Pons (tissue), 1 donor: ENCODE results near the gene BANP.

Source experiments
- DNase-seq: peaks from one replicate; pipeline ENCODE4 v3.0.0-alpha.2; 2016; ENCODE audit warnings: low spot score

Gene BANP

DNA sequence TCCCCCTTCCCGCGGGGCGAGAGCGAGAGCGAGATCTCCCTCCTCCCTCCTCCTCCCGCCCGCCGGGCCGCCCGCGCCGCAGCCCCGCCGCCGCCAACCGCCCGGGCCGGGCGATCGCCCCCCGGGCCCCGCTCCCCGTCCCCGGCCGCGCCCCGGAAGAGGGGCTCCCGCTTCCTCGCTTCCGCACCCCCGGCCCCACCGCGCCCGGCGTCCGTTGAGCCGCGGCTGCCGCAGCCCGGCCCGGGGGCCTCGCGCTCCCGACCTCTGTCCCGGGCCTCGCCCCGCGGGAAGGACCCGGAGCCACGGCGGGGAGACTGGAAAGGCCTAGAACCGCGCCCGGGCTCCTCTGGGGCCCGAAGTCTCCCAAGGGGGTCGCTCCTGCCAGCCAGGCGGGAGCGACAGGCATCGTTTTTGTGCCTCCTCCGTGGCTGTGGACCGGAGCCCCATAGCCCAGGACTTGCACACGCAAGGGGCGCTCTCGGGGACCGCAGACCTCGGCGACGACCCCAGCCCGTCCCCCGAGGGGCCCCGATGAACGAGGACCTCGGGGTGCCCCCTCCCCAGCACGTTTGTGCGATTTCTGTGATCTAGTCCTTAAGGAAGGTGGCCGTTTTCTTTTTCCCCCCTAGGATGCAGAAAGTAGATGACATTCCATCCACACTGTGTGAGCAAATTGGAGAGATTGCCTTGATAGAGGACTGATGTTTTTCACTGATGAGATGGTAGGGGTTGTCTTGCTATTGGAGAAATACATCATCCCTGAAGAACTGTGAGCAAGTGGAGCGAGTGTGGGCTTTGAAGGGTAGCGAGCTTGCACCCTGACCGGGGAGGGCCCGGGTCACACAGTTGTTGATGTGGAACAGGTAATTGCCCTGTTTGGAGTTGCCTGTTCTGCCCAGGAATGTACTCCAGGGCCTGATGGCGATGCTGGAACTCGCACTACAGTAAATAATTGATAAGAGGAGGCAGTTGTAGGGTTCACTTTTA is 611 bp downstream of the BANP start:
- no peak for DNase-seq

DNA sequence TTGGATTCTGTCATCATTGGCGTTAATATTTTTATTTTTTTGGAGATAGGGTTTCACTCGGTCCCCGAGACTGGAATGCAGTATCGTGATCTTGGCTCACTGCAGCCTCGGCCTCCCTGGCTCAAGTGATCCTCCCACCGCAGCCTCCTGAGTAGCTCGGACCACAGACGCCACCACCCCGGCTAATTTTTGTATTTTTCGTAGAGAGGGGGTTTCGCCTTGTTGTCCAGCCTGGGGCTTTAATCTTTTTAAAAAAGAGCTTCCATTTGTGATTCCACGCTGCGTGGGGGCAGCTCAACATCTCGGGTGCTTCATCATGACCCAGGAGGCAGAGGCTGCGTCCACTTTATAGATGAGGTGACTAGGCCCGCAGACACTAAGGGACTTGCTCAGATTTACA is 1.5 kb downstream of the BANP start:
- DNase-seq = no peak

DNA sequence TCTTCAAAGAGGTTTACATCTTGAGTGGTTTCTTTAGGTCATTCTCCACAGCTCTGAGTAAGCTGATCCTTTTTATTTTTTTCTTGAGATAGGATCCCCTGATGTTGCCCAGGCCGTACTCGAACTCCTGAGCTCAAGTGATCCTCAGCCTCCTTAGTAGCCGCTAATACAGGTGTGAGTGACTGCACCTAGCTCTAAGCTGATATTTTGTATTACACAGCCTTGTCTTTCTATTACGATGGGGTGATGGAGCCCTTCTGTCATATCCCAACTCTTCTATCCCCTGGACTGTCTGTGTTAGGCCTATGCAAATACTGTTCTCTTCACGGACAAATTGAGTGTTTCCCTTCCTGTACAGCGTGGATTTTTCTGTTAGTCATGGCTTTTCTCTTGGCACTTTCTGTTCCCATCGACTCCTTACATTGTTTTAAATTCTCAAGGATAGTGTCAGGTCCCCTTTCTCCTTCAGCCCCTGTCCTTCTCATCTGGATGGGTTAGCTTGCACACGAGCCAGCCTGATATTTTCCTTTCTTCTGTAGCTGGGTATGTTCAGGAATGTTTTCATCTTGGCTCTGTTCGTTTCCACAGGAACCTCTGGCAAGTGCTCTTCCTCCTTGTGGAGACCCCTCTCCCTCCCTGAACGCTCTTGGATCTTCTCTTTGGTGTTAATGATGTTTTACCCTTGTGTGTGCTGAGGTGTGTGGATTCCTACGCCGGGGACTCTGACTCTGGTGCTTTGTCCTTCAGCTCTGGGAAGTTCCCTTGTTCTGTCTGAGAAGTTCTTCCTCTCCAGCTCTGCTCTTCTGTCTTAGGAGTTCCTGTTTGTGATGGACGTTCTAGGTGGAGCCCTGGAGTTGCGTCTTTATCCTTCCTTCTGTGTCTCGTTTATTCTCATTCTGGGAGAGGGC is 2.3 kb downstream of the BANP start:
- no peak for DNase-seq

DNA sequence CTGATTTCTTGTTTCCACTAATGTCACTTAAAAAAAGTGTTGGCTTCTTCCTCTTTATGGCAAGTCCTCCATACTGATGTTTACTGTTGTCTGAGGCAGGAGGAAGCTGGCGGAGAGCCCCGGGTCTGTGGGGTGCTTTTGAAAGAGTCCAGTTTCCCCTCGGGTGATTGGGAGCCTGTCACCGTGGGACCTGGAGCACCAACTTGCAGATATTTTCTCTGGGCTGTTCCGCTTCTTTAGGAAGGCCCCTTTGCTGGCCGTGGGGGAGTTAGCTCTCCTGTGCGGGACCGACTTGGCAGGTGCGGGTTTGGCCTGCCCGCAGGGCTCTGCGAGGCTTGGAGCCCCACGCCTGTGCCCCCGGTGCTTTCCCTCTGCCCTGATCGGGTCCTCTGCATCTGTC is 3.1 kb downstream of the BANP start:
- DNase-seq = no peak

DNA sequence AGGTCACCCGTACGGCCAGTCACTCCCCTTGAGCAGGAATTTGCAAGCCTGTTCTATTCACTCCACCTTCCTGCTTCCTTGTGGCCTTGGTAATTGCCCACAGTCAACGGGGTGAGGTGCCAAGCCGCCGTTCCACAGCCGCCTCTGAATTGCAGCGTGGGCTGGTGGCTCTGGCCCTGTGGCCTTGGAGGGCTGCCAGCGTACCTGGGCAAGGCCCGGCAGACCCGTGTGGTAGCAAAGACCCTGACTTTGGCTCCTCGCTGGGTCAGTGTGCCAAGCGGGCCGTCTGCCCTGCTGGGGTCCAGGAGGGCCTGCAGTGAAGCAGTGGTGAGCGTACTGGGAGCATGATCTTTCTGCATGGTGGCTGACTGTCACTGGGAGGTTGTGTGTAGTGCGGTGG is 3.6 kb downstream of the BANP start:
- no peak for DNase-seq

DNA sequence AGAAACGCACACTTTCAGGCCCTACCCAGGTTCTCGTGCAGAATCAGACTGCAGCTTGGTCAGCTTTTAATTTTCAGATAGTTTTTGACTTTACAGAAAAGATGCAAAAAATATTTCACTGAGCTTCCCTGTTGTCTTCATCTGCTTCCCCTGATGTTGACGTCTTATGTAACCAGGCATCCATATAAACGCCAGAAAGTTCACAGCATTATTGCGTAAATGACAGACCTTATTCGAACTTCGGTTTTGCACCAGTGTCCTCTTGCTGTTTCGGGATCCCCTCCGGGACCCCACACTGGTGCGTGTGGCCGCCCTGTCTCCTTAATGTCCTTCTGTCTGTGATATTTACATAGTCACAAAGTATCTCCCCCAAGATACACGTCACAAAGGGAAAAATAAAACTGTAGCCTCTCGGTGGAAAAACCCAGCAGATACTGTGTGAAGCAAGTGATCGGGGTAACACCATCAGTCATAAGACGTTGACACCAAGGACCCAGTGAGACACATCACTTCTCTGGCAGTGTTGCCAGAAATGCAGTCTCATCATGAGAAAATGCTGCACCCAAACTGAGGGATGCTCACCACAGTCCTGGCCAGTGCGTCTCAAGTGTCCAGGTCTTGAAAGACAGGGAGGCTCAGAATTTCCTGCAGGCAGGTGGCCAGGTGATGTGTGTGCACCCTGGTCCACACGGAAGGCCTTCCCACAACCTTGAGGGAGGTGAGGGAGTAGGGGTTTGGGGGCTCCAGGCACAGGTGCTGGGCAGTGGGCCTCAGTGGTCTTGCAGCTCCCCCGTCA is 4.3 kb downstream of the BANP start:
- DNase-seq = no peak

DNA sequence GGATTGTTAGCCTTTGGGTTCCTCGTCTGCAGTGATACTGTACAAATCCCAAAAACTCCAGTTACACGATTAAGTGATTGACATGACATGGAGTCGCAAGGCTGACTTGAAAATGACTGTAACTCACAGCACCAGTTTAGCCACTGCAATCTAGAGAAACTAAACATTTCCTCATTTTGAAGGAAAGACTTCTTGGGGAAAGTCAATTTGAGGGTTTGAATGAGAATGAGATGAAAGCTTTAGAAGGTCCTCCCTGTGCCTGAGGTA is 4.8 kb downstream of the BANP start:
- no peak for DNase-seq

DNA sequence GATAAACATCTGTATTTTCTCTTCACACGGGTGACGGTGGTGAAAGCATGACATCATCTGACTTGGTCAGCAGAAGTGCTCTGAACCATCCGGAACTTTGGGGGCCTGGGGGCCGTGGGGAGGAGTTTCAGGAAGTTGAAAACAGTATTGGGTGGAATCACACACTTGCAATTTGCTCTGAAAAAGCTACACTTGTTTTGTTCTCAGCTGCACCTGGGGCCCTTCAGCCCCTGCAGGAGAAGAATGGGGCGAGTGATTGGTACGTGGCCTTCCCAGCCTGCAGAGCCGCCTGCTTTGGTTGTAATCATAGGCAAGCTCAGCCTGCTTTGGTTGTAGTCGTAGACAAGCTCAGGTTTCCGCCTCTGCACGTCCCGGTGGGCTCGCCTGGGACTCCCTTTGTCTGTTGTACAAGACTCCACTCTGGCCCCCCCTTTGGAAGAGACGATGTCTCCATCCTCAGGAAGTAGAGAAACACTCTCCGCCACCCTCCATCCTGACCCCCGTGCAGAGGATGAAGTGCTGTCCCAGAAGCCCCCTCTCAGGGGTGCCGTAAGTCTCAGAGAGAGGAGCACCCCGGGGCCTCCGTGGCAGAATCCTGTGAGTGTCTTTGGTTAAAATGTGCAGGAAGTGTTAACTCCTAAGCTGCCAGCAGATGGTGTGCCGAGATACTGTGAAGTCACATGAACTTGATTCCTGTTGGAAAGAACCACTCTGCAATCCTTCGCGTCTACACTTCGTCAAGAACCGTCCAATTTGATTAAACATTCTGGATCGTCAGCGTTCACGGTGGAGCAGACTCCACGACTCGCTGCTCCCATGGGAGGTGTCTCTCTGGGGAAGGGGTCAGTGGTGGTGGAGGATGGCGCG is 5.4 kb downstream of the BANP start:
- no peak for DNase-seq

DNA sequence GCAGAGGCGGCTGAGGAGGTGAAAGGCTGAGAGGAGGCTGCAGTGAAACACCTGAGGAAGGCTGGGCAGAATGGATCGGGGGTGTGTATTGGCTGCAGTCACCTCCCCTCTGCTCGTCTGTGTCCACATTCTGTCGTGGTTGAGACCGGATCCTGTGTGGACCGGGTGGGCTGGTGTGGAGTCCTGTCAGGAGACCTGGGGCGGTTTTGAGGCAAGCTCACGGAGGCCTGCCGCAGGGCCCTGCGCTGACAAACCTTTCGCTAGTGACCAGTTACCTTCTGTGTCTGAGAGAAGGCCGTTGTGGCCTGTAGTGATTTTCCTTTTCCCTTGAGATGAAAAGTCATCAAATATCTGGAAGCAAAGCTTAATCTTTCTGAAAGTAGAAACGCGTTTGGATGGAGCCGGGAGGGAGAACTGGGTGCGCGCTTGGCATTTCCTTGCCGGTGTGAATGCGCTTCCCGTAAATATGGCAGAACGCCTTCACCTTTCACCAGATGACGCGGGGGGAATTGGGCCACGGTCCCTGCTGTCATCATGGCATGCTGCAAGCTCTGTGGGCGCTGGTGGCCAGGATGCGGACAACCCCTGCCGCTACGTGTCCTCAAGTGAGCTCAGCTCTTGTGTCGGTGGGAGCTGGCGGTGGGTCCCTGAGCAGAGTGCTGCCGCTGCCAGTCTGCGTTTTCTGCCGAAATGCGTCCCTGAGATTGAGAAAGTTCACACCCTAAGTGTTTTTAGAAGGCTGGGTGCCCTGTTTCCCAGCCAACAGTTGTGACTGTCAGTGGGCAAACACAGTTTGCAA is 6.3 kb downstream of the BANP start:
- no peak for DNase-seq

DNA sequence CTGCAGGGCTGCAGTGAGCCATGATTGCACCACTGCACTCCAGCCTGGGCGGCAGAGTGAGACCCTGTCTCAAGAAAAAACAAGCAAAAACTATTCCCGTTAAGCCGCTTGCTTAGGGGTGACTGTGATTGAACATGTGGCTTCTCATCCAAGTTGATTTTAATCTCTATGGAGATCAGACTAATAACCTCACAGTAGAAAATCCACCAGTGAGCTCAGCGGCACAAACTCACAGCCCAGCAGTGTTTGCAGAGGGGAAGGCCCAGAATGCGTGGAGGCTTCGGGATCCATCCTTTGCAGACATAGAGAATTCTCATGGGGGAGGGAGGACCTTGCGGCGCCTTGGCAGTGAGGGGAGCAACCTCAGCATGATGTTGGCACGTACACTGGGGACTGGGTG is 7.4 kb downstream of the BANP start:
- DNase-seq = no peak

DNA sequence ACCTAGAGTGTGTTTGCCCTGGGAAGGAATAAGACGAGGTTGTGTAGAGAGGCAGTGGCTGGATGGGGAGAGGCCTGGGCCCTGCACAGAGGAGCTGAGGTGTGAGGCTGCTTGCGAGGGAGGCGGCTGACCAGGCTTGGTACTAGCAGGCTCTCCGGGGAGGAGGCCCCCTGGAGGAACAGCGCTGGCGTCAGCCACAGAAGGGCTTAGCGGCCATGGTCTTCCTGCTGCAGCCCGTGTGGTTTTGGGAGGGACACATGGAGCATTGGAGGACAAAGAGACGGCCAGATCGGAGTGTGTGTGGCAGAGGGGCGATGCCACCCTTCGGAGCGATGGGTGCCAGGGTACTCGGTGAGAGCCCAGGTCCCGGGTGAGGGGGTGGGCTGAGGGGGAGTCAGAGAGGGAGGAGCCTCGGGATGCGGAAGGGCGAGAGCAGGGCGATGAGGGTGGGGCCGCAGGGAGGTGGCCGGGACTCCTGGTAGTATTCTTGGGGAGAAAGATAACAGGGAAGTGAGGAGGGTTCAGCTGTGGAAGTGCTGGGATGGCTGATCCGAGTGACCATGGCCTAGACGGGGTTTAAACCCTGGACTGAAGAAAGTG is 8.3 kb downstream of the BANP start:
- no peak for DNase-seq

DNA sequence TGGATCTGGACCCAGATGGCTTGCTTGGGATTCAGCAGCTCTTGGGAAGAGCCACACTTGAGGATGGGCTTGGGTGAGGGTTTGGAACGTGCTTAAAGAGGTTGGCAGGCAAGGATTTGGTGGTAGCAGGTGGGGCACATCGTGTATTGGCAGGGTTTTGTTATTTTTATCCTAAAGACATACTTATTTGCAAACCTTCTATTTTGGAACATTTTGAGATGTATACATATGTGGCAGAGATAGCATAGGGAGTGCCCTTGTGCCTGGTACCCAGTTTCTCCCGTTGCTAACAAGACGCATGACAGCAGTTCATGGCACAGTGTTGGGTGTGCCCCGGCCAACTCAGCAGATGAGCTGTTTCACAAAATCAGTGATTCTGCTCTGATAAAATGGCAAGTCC is 9.1 kb downstream of the BANP start:
- DNase-seq = no peak

DNA sequence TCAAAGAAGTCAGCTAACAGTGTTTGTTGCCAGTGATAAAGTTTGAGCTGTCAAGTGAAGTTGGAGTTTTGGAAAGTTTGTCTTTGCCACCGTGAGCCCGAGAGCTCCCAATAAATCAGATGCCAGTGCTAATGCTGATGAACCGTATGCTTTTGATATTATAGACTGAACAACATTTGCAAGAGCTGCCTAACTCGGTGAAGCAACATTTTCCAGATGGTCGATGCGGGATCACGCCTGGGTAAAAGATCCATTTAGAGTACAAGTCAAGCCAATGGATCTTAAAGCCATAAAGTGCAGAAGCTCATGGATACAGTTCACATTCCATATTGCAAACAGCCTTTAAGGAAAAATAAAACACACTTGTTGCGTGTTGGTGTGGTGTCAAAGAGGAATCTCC is 9.6 kb downstream of the BANP start:
- DNase-seq = no peak

DNA sequence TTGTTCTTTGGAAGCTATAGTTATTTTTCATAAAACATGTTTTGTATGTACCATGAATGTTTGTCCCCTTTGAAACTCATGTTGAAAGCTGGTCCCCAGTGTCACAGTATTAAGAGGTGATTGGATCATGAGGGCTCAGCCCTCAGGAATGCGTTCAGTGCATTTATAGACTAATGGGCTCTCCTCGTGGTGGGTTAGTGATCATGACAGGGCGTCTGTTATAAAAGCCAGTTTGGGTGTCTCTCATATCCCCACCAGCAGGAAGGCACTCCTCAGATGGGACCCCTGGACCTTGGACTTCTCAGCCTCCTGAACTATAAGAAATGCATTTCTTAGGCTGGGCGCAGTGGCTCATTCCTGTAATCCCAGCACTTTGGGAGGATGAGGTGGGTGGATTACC is 10.4 kb downstream of the BANP start:
- no peak for DNase-seq

DNA sequence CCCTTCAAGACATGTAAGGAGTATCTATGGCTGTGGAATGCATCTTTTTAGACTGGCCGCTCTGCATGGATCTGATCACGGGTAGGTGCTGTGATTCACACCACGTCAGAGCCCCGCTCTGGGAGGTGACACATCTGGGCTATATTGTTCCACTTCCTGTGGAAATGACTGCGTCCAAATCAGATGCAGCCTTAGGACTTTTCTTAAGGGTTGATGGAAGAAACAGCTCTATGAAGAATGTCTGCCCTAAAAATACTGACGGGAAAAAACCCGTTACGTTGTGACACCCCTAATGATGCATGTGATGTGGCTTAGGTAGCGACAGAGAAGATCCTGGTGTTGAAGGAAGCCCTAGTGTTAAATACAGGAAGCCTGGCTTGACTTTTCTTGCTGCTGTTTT is 12.2 kb downstream of the BANP start:
- no peak for DNase-seq

DNA sequence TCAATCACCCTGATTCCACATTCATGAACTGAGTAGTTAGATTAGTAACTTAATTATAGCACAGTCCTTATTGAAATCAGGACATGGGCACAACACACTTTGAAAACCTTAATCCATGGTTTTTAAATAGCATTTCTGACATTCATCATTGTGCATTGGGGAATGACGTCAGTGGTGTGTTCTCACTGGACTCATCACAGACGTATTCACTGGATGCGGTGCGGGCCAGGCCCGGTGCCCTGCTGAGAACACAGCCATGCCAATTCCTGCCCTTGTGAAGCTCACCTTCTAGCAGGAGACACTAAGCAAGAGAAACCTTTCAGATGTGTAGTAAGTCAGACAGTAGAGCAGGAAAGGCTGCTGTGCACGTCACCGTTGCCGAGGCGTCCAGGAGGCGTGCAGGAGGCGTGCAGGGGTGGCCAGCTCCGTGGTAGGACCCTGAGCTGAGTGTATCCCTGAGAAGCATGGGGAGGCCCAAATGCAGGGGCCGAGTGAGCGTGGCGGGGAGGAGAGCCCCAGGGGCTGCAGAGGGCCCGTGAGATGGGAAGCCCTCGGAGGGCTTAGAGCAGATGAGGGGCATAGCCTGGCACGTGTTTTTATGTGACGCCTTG is 12.9 kb downstream of the BANP start:
- no peak for DNase-seq

DNA sequence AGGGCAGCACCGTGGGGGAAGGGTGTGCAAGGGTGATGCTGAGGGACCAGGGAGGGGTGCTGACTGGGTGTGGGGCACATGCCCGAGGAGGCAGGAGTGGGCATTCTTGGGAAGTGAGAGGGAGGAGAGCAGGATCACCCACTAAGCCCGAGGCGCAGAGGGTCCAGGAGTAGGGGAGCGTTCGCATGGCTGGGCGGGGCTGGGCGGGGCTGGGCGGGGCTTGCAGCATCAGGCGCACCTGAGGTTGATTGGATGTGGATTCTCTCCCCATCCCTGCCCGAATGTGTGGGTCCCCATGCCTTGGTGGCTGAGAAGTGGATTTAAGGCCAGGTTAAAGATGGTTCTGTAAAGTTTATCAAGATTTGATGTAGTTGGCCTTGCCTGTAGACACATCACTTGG is 14.2 kb downstream of the BANP start:
- DNase-seq = no peak

DNA sequence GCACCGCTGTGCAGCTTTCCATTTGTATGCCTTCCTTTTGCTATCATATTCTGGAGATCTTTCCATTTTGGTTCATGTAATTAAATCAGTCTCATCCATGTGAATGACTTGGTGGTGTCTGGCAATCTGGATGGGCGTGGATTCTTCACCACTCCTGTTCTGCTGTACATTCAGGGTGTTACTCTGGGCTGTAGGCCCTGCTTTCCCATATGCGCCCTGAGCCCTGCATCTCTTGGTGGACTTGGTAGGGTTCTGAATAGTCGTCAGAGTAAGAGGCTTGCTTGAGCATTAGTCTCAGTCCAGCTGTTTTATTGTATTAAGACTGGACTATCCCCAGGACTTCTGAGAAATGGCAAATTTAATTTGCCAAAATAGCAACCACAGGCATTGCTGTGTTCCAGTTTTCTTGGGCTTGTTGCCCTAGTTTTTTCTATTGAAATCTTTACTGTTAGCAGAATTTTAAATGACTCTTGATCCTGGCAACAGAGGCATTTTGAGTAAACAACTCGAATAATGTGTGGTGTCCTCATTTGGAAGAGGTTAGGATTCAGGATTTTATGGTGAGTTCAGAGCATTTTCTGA is 14.9 kb downstream of the BANP start:
- DNase-seq = no peak

DNA sequence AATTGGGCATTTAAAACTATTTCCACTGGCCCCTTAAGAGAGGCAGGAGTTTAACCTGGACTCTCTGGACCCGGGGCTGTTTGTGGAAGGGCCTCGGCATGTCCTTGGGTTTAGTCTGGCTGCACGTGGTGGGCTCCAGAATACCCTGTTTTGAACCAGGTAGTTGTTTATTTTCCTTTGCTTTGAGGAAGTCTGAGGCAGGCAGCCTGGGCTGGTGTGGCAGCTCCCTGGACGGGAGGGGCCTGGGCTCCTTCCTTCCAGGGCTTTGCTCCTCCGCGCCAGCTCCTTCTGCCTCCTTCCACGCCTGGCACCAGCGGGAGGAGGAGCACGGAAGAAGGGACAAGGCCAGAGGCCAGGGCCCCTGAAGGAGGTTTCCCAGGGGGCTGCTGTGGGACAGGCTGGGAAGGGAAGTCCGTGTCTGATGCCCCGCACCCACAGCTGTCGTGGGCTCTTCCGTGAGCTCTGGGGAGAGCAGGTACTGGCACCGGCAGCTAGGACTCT is 15.5 kb downstream of the BANP start:
- DNase-seq = no peak
